ENCODE data around the gene ANKRD29. TPM values are rescaled to one million over a fixed set of nuclear protein-coding genes. Genes with fewer than 3 reads are reported as not detected.
A peak's percentile ranks its signal among the peaks of the same experiment; 100 is the strongest.

ANKRD29 gene
- total RNA-seq, 4 donors from 2014 or later = 0.75 to 2.2 (median 1.5) TPM

GRCh38 chr18:23684515-23685197 lies 21.9 kb upstream of the ANKRD29 start:
- H3K4me3 ChIP-seq = no peak overlapping the region
- H3K27ac ChIP-seq = no peak overlapping the region
- WGBS, 2 donors (ENCODE audit: low coverage in 1 of 2) = 23 to 35% methylated on average over 5 of the region's 5 CpGs
- peaks cover 63% of the 10 kb centered on the region for H3K27me3 ChIP-seq
- H3K4me1 ChIP-seq = peaks cover 4 to 16% (median 14%) of the 10 kb centered on the region in 4 donors
- in situ Hi-C loops (cut with MboI; ENCODE audit: low pct_ligation_motif_present in 1 of 4, low pct_unique_long_range_greater_than_20kb in 1 of 4, low sequenced_read_pairs in 3 of 4) (loop anchor here in 1 of 4 donors (25.0 kb wide), 1 partner anchor 103 kb away; no protein-coding TSS in a partner anchor), intact Hi-C loops (cut with DNase I; ENCODE audit: low total_unique reads) (no loop called here)
- TF ChIP-seq POLR2AphosphoS5 (IDR thresholded peaks at IDR 0.05) = peak in 2 of 3 donors; percentile 14 to 32
- TF ChIP-seq EP300 (IDR thresholded peaks at IDR 0.05; ENCODE audit: low read depth) = no peak
- TF ChIP-seq POLR2A (IDR thresholded peaks at IDR 0.05) = no peak
- TF ChIP-seq, protein P1, sequence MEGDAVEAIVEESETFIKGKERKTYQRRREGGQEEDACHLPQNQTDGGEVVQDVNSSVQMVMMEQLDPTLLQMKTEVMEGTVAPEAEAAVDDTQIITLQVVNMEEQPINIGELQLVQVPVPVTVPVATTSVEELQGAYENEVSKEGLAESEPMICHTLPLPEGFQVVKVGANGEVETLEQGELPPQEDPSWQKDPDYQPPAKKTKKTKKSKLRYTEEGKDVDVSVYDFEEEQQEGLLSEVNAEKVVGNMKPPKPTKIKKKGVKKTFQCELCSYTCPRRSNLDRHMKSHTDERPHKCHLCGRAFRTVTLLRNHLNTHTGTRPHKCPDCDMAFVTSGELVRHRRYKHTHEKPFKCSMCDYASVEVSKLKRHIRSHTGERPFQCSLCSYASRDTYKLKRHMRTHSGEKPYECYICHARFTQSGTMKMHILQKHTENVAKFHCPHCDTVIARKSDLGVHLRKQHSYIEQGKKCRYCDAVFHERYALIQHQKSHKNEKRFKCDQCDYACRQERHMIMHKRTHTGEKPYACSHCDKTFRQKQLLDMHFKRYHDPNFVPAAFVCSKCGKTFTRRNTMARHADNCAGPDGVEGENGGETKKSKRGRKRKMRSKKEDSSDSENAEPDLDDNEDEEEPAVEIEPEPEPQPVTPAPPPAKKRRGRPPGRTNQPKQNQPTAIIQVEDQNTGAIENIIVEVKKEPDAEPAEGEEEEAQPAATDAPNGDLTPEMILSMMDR (IDR thresholded peaks at IDR 0.05) = no peak
- H3K9me3 ChIP-seq = no peaks in the 10 kb centered on the region
- no peak for DNase-seq
- no peaks in the 10 kb centered on the region for H3K36me3 ChIP-seq

DNA sequence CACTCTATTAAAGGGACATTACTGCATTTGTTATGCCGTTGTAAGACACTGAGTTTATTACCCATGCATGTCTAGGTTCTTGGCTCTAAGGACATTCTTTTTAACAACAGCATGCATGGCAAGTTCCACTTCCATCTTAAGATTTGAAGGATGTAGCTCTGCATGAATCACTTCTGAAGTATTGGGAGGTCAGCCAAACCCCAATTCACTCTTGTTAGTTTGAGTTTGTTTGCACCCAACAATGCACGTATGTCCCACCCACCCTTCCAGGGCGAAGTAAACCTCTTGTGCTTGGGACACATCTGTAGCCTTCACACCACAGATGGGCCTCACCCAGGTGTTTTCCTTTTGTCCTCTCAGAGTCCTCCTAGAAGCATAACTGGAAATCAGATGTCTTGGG lies 21.0 kb upstream of the ANKRD29 start:
- Histone ChIP-seq H3K27ac (no peak overlapping the region), H3K27me3 (peaks cover 62% of the 10 kb centered on the region), H3K9me3 (no peaks in the 10 kb centered on the region), H3K4me3 (no peak overlapping the region), H3K36me3 (no peaks in the 10 kb centered on the region), H3K4me1 (peaks cover 0 to 9% (median 5%) of the 10 kb centered on the region in 4 donors)
- in situ Hi-C loops (cut with MboI; ENCODE audit: low pct_ligation_motif_present in 1 of 4, low pct_unique_long_range_greater_than_20kb in 1 of 4, low sequenced_read_pairs in 3 of 4) = loop anchor here in 1 of 4 donors (25.0 kb wide), 1 partner anchor 104 kb away; no protein-coding TSS in a partner anchor
- DNase-seq = no peak
- WGBS, 2 donors (ENCODE audit: low coverage in 1 of 2) = 20 to 44% methylated on average over 2 to 3 of the region's 3 CpGs
- TF ChIP-seq POLR2AphosphoS5 (IDR thresholded peaks at IDR 0.05) (no peak), EP300 (IDR thresholded peaks at IDR 0.05; ENCODE audit: low read depth) (no peak), POLR2A (IDR thresholded peaks at IDR 0.05) (no peak)
- TF ChIP-seq, protein P1 (IDR thresholded peaks at IDR 0.05) = no peak
- intact Hi-C loops (cut with DNase I; ENCODE audit: low total_unique reads) = no loop called here

DNA sequence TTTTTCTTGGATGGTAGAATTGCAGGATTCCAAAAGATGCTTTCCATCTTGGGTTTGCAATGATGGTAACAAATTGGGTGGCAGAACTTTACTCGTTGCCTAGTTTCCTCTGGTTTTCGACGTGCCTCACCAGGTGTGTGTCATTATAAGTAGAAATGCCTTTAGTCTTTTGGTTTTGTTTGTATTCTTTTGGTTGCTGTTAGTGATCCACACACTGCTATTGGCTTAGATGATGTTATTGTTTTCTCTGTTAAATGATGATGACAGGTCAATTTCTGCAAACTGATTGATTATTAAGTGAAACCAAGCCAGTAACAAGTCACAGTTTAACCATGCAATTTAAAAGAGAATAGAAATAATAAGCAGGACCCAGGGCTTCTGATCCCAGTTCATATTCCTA lies 20.4 kb upstream of the ANKRD29 start:
- Histone ChIP-seq H3K27ac (no peak overlapping the region), H3K4me3 (no peak overlapping the region), H3K4me1 (peaks cover 0 to 7% (median 3%) of the 10 kb centered on the region in 4 donors), H3K27me3 (peaks cover 60% of the 10 kb centered on the region), H3K36me3 (no peaks in the 10 kb centered on the region), H3K9me3 (no peaks in the 10 kb centered on the region)
- 80 to 90% methylated on average over 3 of the region's 3 CpGs for WGBS, 2 donors (ENCODE audit: low coverage in 1 of 2)
- TF ChIP-seq POLR2AphosphoS5 (IDR thresholded peaks at IDR 0.05) (no peak), POLR2A (IDR thresholded peaks at IDR 0.05) (no peak), EP300 (IDR thresholded peaks at IDR 0.05; ENCODE audit: low read depth) (no peak)
- TF ChIP-seq, protein P1 (IDR thresholded peaks at IDR 0.05) = no peak
- DNase-seq = no peak
- intact Hi-C loops (cut with DNase I; ENCODE audit: low total_unique reads) = no loop called here
- in situ Hi-C loops (cut with MboI; ENCODE audit: low pct_ligation_motif_present in 1 of 4, low pct_unique_long_range_greater_than_20kb in 1 of 4, low sequenced_read_pairs in 3 of 4) = loop anchor here in 1 of 4 donors (25.0 kb wide), 1 partner anchor 104 kb away; no protein-coding TSS in a partner anchor

GRCh38 chr18:23682472-23682871 lies 19.8 kb upstream of the ANKRD29 start:
- in situ Hi-C loops (cut with MboI; ENCODE audit: low pct_ligation_motif_present in 1 of 4, low pct_unique_long_range_greater_than_20kb in 1 of 4, low sequenced_read_pairs in 3 of 4) = loop anchor here in 1 of 4 donors (25.0 kb wide), 1 partner anchor 105 kb away; no protein-coding TSS in a partner anchor
- 94 to 100% methylated on average over 1 of the region's 1 CpG for WGBS, 2 donors (ENCODE audit: low coverage in 1 of 2)

More at GRCh38 chr18:23682472-23682871, 19.8 kb upstream of the ANKRD29 start:
- Histone ChIP-seq H3K4me3 (no peak overlapping the region), H3K9me3 (no peaks in the 10 kb centered on the region), H3K4me1 (peaks cover 0 to 7% (median 3%) of the 10 kb centered on the region in 4 donors), H3K36me3 (no peaks in the 10 kb centered on the region), H3K27ac (no peak overlapping the region), H3K27me3 (peaks cover 53% of the 10 kb centered on the region)
- no peak for TF ChIP-seq EP300 (IDR thresholded peaks at IDR 0.05; ENCODE audit: low read depth)
- no peak for TF ChIP-seq POLR2AphosphoS5 (IDR thresholded peaks at IDR 0.05)
- TF ChIP-seq POLR2A (IDR thresholded peaks at IDR 0.05) = no peak
- TF ChIP-seq, protein P1 (IDR thresholded peaks at IDR 0.05) = no peak
- DNase-seq = no peak
- intact Hi-C loops (cut with DNase I; ENCODE audit: low total_unique reads) = no loop called here
